HepG2 (cell line): ENCODE data around the gene CPT1B. TPM values are rescaled to one million over a fixed set of nuclear protein-coding genes. Genes with fewer than 3 reads are reported as not detected.
A peak's percentile ranks its signal among the peaks of the same experiment; 100 is the strongest.

ENCODE experiments used
- ARNTL ChIP-seq: sonication (generic); formaldehyde crosslinking; IDR thresholded peaks from 2 replicates; pipeline ENCODE4 v1.4.0; 2020; ENCODE audit warnings: mild to moderate bottlenecking, missing genetic modification reagents
- CCAR2 ChIP-seq: fragments of 200-400 bp; formaldehyde crosslinking; optimal IDR thresholded peaks from 2 replicates; pipeline ENCODE3; 2018; ENCODE audit warnings: low read depth, mild to moderate bottlenecking, low read length, moderate library complexity
- E2F5 ChIP-seq: sonication (generic); formaldehyde crosslinking; conservative IDR thresholded peaks from 2 replicates; pipeline ENCODE4 v1.4.0; 2020; ENCODE audit warnings: missing genetic modification reagents
- GATAD2A ChIP-seq: IDR thresholded peaks from 2 replicates; pipeline ENCODE4 v1.6.1; 2016
- PCBP2 ChIP-seq: fragments of 200-400 bp; formaldehyde crosslinking; optimal IDR thresholded peaks from 2 replicates; pipeline ENCODE3; 2018; ENCODE audit warnings: low read length, low read depth; ENCODE audit not compliant: poor library complexity, severe bottlenecking
- PTBP1 ChIP-seq: fragments of 200-400 bp; formaldehyde crosslinking; IDR thresholded peaks from 2 replicates; pipeline ENCODE4 v1.6.1; 2018; ENCODE audit warnings: low read length, low read depth; ENCODE audit not compliant: poor library complexity, severe bottlenecking
- REL ChIP-seq: sonication (generic); formaldehyde crosslinking; conservative IDR thresholded peaks from 2 replicates; pipeline ENCODE4 v1.8.0; 2022; ENCODE audit warnings: mild to moderate bottlenecking, missing genetic modification reagents, moderate library complexity
- RXRA ChIP-seq: sonication (generic); formaldehyde crosslinking; IDR thresholded peaks from 2 replicates; pipeline ENCODE4 v1.5.1; 2020; ENCODE audit warnings: missing genetic modification reagents
- SNRNP70 ChIP-seq: fragments of 200-400 bp; formaldehyde crosslinking; IDR thresholded peaks from 2 replicates; pipeline ENCODE4 v1.6.1; 2017; ENCODE audit warnings: mild to moderate bottlenecking, low read depth, low read length, moderate library complexity
- TBX3 ChIP-seq: fragments of 450-650 bp; IDR thresholded peaks from 2 replicates; pipeline ENCODE4 v1.6.1; 2017; ENCODE audit warnings: antibody characterized with exemption, mild to moderate bottlenecking, inconsistent platforms, borderline replicate concordance
- TP53 ChIP-seq: sonication (generic); formaldehyde crosslinking; conservative IDR thresholded peaks from 2 replicates; pipeline ENCODE4 v1.4.0; 2020; ENCODE audit warnings: missing genetic modification reagents
- ZFX ChIP-seq: sonication (generic); formaldehyde crosslinking; IDR thresholded peaks from 2 replicates; pipeline ENCODE4 v1.4.0; 2020; ENCODE audit warnings: mild to moderate bottlenecking, low read depth, missing genetic modification reagents, moderate library complexity
- ZNF547 ChIP-seq: sonication (generic); formaldehyde crosslinking; IDR thresholded peaks from 2 replicates; pipeline ENCODE4 v1.5.1; 2020; ENCODE audit warnings: mild to moderate bottlenecking, missing genetic modification reagents
- polyA plus RNA-seq, 8 experiments: library from polyadenylated mRNA; depleted of rRNA in 3 of 8; stranded (reverse) in 7 of 8; unstranded in 1 of 8; fragments of >200 nt; fragmentation: Illumina TruSeq in 4 of 8; extraction: Trizol in 4 of 8; gene quantifications; 2 replicates each; pipeline versions ENCODE4 v1.2.1 to v1.2.3, GENCODE V29; 2011 to 2016; ENCODE audit warnings: low read depth in 4 of 8, missing spikeins in 1 of 8, mixed read lengths in 1 of 8; ENCODE audit not compliant: insufficient read depth in 1 of 8
- total RNA-seq, 5 experiments: library from RNA; depleted of rRNA; stranded (reverse); fragments of >200 nt; fragmentation: Illumina TruSeq; extraction: Trizol; gene quantifications; 2 replicates each; pipeline ENCODE4 v1.2.3, GENCODE V29; 2016; ENCODE audit warnings: low read depth in 1 of 5
- TF ChIP-seq, protein P1 (sequence below): sonication (generic); formaldehyde crosslinking; IDR thresholded peaks from 2 replicates; pipeline ENCODE4 v1.4.0; 2020; ENCODE audit warnings: missing genetic modification reagents
- TF ChIP-seq, protein P2 (sequence below): sonication (generic); formaldehyde crosslinking; IDR thresholded peaks from 2 replicates; pipeline ENCODE4 v1.4.0; 2020; ENCODE audit warnings: missing genetic modification reagents
- TF ChIP-seq, protein P3 (sequence below): sonication (generic); formaldehyde crosslinking; IDR thresholded peaks from 2 replicates; pipeline ENCODE4 v1.4.0; 2020; ENCODE audit warnings: missing genetic modification reagents, borderline replicate concordance
- TF ChIP-seq, protein P4 (sequence below): IDR thresholded peaks from 2 replicates; pipeline ENCODE4 v1.6.1; 2016; ENCODE audit warnings: control low read depth

Gene CPT1B
- total and polyA plus RNA-seq, 2 of the 13 experiments (the other 11 are each of a cell fraction or from before 2014, with no cell fraction given): 9.2 to 19.5 TPM

- TF ChIP-seq E2F5 (CRISPR knock-in tag) (0 out of 2 replicates have a peak, but pooled peaks have one; percentile 18), TBX3 (no peak), ARNTL (CRISPR knock-in tag) (peak; percentile 59; the same call in 1 of the 2 replicates), SNRNP70 (0 out of 2 replicates have a peak, but pooled peaks have one; percentile 63), PCBP2 (no peak), ZFX (CRISPR knock-in tag) (no peak), REL (CRISPR knock-in tag) (no peak), CCAR2 (no peak), TP53 (CRISPR knock-in tag) (peak; percentile 74; the same call in 1 of the 2 replicates), GATAD2A (CRISPR knock-in tag) (0 out of 2 replicates have a peak, but pooled peaks have one; percentile 46), ZNF547 (CRISPR knock-in tag) (no peak; the same call in 1 of the 2 replicates), RXRA (CRISPR knock-in tag) (peak; percentile 75), PTBP1 (no peak)
- TF ChIP-seq, protein P1, sequence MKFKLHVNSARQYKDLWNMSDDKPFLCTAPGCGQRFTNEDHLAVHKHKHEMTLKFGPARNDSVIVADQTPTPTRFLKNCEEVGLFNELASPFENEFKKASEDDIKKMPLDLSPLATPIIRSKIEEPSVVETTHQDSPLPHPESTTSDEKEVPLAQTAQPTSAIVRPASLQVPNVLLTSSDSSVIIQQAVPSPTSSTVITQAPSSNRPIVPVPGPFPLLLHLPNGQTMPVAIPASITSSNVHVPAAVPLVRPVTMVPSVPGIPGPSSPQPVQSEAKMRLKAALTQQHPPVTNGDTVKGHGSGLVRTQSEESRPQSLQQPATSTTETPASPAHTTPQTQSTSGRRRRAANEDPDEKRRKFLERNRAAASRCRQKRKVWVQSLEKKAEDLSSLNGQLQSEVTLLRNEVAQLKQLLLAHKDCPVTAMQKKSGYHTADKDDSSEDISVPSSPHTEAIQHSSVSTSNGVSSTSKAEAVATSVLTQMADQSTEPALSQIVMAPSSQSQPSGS (CRISPR knock-in tag): no peak
- TF ChIP-seq, protein P2, sequence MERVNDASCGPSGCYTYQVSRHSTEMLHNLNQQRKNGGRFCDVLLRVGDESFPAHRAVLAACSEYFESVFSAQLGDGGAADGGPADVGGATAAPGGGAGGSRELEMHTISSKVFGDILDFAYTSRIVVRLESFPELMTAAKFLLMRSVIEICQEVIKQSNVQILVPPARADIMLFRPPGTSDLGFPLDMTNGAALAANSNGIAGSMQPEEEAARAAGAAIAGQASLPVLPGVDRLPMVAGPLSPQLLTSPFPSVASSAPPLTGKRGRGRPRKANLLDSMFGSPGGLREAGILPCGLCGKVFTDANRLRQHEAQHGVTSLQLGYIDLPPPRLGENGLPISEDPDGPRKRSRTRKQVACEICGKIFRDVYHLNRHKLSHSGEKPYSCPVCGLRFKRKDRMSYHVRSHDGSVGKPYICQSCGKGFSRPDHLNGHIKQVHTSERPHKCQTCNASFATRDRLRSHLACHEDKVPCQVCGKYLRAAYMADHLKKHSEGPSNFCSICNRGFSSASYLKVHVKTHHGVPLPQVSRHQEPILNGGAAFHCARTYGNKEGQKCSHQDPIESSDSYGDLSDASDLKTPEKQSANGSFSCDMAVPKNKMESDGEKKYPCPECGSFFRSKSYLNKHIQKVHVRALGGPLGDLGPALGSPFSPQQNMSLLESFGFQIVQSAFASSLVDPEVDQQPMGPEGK: no peak; the same call in none of the 2 replicates
- TF ChIP-seq, protein P3, sequence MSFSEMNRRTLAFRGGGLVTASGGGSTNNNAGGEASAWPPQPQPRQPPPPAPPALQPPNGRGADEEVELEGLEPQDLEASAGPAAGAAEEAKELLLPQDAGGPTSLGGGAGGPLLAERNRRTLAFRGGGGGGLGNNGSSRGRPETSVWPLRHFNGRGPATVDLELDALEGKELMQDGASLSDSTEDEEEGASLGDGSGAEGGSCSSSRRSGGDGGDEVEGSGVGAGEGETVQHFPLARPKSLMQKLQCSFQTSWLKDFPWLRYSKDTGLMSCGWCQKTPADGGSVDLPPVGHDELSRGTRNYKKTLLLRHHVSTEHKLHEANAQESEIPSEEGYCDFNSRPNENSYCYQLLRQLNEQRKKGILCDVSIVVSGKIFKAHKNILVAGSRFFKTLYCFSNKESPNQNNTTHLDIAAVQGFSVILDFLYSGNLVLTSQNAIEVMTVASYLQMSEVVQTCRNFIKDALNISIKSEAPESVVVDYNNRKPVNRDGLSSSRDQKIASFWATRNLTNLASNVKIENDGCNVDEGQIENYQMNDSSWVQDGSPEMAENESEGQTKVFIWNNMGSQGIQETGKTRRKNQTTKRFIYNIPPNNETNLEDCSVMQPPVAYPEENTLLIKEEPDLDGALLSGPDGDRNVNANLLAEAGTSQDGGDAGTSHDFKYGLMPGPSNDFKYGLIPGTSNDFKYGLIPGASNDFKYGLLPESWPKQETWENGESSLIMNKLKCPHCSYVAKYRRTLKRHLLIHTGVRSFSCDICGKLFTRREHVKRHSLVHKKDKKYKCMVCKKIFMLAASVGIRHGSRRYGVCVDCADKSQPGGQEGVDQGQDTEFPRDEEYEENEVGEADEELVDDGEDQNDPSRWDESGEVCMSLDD (CRISPR knock-in tag): peak; percentile 70
- TF ChIP-seq, protein P4, sequence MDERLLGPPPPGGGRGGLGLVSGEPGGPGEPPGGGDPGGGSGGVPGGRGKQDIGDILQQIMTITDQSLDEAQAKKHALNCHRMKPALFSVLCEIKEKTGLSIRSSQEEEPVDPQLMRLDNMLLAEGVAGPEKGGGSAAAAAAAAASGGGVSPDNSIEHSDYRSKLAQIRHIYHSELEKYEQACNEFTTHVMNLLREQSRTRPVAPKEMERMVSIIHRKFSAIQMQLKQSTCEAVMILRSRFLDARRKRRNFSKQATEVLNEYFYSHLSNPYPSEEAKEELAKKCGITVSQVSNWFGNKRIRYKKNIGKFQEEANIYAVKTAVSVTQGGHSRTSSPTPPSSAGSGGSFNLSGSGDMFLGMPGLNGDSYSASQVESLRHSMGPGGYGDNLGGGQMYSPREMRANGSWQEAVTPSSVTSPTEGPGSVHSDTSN (CRISPR knock-in tag): no peak
Observed at GRCh38 chr22:50529897-50530579, 48.2 kb downstream of the CPT1B start, which contains the start of gene TYMP (continued).
